SIG-M5 (cell line): Measurements from ENCODE around the gene STARD13.

ENCODE experiments used
- DNase-seq: peaks from one replicate; lab custom pipeline; 2025; lab: John Stamatoyannopoulos, UW

STARD13 gene

DNA sequence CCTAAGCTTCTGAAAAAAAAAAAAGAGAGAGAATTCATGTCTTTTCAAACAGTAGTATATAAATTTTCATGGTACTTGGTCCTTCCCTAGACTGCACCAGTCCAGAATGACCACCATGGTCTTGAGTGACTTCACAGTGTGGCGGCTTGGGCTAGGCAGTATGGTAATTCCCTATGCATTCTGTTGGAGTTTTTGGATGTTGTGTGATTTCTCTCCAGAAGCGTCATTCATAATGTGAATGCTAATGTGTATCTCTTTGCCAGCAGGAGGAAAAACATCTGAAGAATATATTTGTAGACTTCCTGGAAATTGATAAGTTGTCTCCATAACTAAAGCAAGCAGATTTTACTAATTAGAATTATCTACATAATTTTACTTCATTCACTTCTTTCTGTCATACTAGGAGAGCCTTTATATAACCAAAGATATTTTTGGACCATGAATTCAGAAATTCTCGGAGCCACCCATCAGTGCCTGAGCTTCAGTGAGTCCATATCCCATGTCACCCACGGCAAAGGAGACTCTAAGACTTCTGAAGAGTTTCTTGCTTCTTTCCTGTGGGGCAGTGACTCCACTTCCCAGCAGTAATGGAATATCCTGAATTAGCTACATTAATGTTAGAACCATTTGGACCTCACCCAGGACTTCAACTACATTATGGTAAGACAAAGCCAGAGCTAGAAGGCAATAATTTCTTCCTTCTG lies 8.4 kb downstream of the STARD13 start:
- no peak for DNase-seq

- no peak for DNase-seq
Observed at GRCh38 chr13:33276570-33276969, 9.0 kb downstream of the STARD13 start.

GRCh38 chr13:33275916-33276315 lies 9.6 kb downstream of the STARD13 start:
- DNase-seq: no peak

DNA sequence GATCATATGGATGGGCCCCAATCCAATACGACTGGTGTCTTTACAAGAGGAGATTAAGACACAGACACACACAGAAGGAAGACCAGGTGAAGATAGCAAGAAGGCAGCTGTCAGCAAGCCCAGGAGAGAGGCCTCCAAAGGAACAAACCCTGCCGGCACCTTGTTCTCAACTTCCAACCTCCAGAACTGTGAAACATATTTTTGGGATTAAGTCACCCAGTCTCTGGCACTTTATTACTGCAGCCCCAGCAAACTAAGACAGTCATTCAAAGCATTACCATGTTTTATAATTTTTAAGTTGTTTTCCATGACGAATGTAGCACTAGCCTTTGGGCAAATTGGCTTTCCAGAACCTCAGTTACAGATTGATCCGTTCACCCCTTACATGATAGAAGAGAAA lies 11.3 kb downstream of the STARD13 start:
- DNase-seq: no peak

DNA sequence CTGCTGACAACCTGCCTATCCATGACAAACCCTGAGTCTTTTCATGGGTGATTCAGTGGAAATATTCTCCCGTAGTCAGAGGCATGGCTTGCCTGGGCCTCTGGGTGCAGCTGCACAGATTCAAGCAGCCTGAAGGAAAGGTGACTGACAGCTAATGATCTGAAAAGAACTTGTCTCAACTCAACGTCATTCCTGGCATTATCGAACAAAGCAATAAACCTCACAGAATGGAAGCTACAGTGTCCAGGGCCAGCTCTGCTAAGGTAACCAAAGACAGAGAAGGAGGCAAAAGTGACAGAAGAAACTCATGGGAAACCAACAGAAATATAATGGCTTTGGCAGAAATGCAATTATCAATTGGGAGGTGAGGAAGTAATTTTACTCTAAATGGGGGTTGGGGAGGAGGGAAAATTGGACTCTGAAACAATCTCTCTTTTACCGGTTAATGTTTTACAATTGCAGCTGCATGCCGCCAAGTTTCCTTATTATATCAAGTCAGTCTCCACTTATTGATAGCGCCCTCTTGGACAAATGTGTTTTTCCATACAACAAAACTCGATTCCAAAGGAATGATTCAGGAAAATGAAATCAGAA lies 12.9 kb downstream of the STARD13 start:
- DNase-seq: no peak

- DNase-seq: no peak
Observed at GRCh38 chr13:33271759-33272158, 13.8 kb downstream of the STARD13 start.

DNA sequence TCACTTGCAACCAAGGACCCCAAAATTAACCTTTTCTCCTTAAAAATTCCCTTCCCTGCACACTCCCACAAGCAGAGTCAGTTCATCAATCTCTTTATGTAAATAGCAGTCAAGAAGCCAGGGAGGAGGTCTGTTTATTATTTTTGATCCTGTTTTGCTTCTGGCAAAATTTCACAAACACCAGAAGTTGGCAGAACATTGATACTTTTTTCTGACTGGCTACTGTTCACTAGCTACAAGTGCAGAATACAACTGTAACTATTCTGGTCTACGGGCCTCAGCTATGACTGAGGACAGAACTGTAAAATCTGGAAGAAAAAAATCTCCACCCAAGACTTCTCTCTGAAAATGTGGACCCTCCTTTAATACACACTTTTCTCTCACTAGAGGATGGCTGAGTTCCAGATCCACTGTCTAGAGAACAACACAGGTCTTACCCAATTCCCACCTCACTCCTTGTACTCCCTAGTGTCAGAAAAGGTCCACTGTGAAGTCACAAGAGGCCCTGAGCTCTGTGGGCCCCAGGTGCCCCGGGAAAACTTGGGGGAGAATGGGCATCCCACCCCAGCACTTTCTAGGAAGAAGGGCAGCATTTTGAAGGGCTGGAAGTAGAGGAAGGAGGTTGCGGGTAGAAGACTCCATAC lies 14.5 kb downstream of the STARD13 start:
- no peak for DNase-seq

- no peak for DNase-seq
Observed at GRCh38 chr13:33265607-33266006, 19.9 kb downstream of the STARD13 start.

DNA sequence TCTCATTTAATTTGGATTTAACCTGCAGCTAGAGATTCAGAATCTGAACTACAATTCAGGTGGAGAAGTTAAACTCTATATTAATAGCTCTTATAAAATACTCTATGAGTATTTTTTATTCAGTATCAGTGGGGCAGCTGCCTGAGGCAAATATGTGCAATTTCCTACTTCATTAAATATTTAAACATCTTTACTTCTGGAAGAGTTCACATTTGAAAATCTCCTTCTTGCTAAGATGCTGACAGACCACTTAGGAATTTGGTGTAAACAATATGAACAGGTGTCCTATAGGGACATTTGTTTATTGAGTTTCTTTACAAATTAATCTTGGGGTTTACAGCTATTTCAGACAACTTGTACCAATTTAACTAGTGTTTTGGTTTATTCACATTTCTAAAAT lies 20.4 kb downstream of the STARD13 start:
- DNase-seq: no peak

- no peak for DNase-seq
Observed at GRCh38 chr13:33264620-33264978, 21.0 kb downstream of the STARD13 start.

DNA sequence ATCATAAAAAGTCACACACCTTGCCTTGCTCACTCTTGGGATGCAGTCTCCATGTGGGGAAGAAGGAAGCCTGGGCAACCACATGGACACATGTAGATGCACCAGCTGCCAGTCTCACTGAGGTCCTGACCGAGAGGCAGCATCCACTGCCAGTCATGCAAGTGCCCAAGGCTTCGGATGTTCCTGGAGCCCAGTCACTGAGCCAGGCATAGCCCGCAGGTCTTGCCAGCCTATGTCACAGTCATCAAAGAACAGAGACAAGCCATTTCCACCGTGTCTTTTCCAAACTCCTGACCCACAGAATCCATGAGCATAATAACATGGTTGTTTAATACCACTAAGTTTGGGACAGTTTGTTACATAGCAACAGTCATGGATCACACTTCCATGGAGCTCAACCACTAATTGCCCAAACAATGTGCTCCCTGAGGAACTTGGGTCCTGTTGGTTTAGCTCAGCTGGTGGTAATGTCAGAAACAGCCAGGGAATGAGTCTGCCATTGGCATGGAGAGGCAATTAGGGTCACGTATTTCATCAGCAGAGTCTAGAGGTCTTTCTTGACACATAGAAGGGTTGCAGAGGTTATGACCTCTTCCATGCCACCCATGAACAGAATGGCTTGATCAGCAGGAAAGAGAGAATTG lies 21.5 kb downstream of the STARD13 start:
- DNase-seq: no peak

DNA sequence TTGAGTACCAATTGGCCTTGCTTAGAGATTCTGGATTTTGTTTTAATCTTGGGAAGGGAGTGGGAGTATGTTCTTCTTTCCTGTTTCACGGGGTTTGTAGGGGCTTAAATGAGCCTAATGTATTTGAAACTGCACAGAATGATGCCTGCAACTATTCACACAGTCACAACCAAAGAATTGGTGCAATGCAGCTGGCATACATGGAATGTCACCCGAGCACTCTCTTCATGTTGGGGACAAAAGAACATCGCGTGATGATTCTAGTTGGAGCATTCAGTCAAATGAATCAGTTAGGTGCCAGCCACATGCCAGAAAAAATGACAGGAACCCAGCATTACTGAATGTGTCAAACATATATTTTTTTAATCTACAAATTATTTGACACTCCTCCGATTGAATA lies 22.1 kb downstream of the STARD13 start:
- no peak for DNase-seq

DNA sequence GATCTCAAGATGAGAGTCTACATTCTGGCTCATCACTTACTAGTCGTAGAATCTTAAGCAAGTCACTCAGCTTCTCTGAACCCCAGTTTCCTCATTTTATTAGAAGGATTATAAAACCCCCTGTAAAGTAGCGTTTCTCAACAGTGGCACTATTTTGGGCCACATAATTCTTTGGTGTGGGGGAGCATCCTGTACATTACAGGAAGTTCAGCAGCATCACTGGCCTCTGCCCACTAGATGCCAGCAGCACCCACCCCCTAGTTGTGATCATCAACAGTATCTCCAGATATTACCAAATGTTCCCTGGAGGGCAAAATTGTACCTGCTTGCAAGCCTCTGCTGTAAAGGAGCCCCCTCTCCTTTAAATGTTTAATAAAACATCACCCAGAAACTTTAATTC lies 22.6 kb downstream of the STARD13 start:
- peak; percentile 16 for DNase-seq

DNA sequence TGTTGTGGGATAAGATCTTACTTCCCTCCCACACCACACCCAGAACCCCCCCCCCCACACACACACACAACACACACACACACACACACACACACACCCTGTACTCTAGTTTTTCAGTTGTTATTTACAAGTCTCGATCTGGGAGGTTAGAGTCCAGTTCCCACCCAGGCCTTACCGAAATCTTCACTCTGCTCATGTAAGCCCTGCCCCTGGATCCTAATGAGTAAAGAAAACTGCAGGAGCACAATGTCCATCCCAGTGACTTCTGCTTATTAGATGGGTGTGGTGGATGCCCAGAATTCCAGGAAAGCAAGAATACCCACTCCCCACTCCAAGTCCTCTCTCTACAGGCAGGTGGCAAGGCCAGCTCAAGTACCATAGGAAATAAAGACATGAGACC lies 23.0 kb downstream of the STARD13 start:
- no peak for DNase-seq

GRCh38 chr13:33262062-33262487 lies 23.5 kb downstream of the STARD13 start:
- no peak for DNase-seq

GRCh38 chr13:33261387-33262061 lies 24.0 kb downstream of the STARD13 start:
- DNase-seq: no peak

GRCh38 chr13:33260168-33261098 lies 25.1 kb downstream of the STARD13 start:
- DNase-seq: no peak

- DNase-seq: no peak
Observed at GRCh38 chr13:33259296-33259695, 26.3 kb downstream of the STARD13 start.

DNA sequence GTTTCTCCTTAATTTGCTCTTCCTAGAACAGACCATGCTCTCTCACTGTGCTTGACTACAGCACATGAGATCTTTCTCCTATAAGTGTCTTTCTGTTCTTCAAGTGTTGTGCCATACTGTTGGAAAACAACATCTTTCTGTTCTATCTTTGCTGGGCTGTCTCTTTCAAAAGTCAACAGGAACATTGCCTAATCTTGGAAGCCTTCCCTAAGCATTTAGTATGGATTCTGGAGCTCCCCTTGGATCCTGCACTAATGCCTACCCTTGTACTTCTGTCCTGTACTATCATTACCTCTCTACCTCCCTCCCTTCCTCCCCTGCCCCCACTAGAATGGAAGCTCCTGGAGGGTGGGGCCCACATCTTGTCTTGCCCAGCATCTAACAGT lies 26.8 kb downstream of the STARD13 start:
- DNase-seq: no peak

DNA sequence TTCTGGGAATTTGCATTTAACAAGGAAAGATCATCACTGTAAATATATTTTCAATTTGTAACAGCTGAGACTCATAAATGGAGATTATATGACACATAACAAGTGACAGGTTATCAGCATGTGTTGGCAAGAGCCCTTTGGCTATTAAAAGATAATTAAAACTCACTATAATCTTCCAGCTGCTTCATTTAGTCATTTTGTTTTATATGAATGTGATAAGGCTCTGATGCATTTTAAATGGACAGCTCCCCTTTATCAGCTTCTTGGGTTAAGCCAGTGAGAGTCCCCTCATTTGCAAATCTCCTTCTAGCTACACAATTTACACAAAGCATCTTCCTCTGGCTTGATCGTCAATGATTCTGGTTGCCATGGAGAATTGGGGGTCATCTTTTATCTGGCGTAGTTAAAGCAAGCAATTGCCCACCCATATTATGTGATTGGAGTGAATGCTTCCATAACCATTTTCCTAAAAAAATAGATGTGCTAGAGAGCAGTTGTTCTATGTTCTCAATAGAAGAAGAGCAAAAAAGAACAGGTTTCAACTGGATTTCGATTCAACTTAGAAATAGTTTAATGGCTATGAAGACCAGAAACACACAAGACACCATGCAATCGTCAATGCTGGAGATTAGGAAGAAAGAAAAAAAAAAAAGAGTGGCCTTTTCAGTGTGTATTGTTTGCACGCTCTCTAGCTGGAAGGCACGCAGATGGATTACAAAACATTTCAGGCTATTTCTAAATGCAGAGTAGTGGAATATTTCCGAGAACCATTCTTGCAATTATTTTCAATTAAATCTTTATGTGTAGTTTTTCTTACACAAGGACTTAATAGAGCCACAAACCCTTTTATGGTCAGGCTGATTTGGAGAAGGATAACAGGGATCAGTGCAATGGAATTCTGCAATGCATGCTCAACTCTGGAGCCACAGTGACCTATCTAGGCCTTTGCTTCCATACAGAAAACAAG lies 27.4 kb downstream of the STARD13 start:
- no peak for DNase-seq
